ENCODE data around the gene OVAAL. TPM values are rescaled to one million over a fixed set of nuclear protein-coding genes. Genes with fewer than 3 reads are reported as not detected.

OVAAL gene
- total and polyA plus RNA-seq, 2 donors (not counting 3 experiments of a cell fraction or from before 2014, with no cell fraction given): 0.04 TPM; not detected in 1

GRCh38 chr1:180527101-180527669 is 31.6 kb upstream of the OVAAL start:
- ChIA-PET POLR2A (no interaction called here), CTCF (interaction anchor here (2.0 to 14.3 kb wide), 3 partner anchors 10 to 336 kb away, joined by 4 to 247 read pairs (median 64); no protein-coding TSS in a partner anchor)
- H3K36me3 ChIP-seq (ENCODE audit: control insufficient read depth in 2 of 2, extremely low read depth in 1 of 2, insufficient read depth in 2 of 2, low read length in 2 of 2): no peaks in the 10 kb centered on the region
- no peak overlapping the region for H3K4me3 ChIP-seq (replicated peaks in 1 of 3; ENCODE audit: insufficient read depth in 1 of 3, low read depth in 1 of 3, low read length in 3 of 3)
- H4K20me1 ChIP-seq (replicated peaks; ENCODE audit: control insufficient read depth, extremely low read depth, insufficient read depth, low read length): no peaks in the 10 kb centered on the region
- no peak overlapping the region for H3K27ac ChIP-seq (ENCODE audit: insufficient read depth, low read depth, low read length)
- no peaks in the 10 kb centered on the region for H3K9me1 ChIP-seq (replicated peaks; ENCODE audit: control insufficient read depth, extremely low read depth, insufficient read depth, low read length)
- intact Hi-C loops (cut with micrococcal nuclease) (no loop called here), dilution Hi-C loops (cut with MboI; ENCODE audit: extremely low pct_ligation_motif_present, low sequenced_read_pairs) (no loop called here)
- no peaks in the 10 kb centered on the region for H3K9me3 ChIP-seq (replicated peaks; ENCODE audit: control insufficient read depth, insufficient read depth, low read length)
- FAIRE-seq: peak; percentile 74
- BruUV-seq (replicated peaks): no TSS peak
- no peak overlapping the region for H3K4me2 ChIP-seq (ENCODE audit: insufficient read depth, low read length)
- no peak overlapping the region for H2AFZ ChIP-seq (ENCODE audit: low read depth, low read length)
- H3K79me2 ChIP-seq (ENCODE audit: control insufficient read depth, insufficient read depth, low read length): no peaks in the 10 kb centered on the region
- DNase-seq (ENCODE audit: low read depth, low spot score): peak; percentile 56
- TF ChIP-seq POLR2AphosphoS5 (IDR thresholded peaks at IDR 0.05; ENCODE audit: insufficient read depth, low read depth, low read length) (no peak), FOS (IDR thresholded peaks at IDR 0.05; ENCODE audit: borderline replicate concordance, insufficient read depth, low read length) (peak; percentile 70), JUN (IDR thresholded peaks at IDR 0.05; ENCODE audit: borderline replicate concordance, insufficient read depth, insufficient read length, low read depth) (peak; percentile 66)
- no peak overlapping the region for H3K9ac ChIP-seq (replicated peaks; ENCODE audit: extremely low read depth, insufficient read depth, low read length)
- peaks cover 31% of the 10 kb centered on the region for H3K4me1 ChIP-seq (ENCODE audit: control insufficient read depth, extremely low read depth, insufficient read depth, low read length)
- no peaks in the 10 kb centered on the region for H3K27me3 ChIP-seq (ENCODE audit: control insufficient read depth in 2 of 2, insufficient read depth in 2 of 2, low read length in 2 of 2)

- H3K27me3 ChIP-seq (ENCODE audit: control insufficient read depth in 2 of 2, insufficient read depth in 2 of 2, low read length in 2 of 2): no peaks in the 10 kb centered on the region
- TF ChIP-seq CTCF (IDR thresholded peaks at IDR 0.05; ENCODE audit: extremely low read depth in 1 of 2, insufficient read depth in 1 of 2, low read depth in 1 of 2, low read length in 2 of 2): no peak
- no peak for TF ChIP-seq POLR2A (IDR thresholded peaks at IDR 0.05; ENCODE audit: low read depth, low read length)
- TF ChIP-seq MAX (IDR thresholded peaks at IDR 0.05; ENCODE audit: insufficient read depth, insufficient read length): no peak
- TF ChIP-seq GATA2 (IDR thresholded peaks at IDR 0.05; ENCODE audit: insufficient read depth, insufficient read length, low read depth, low read length): no peak
- no peak for TF ChIP-seq POLR2AphosphoS5 (IDR thresholded peaks at IDR 0.05; ENCODE audit: insufficient read depth, low read depth, low read length)
- TF ChIP-seq MYC (IDR thresholded peaks at IDR 0.05; ENCODE audit: low read depth, low read length): no peak
- no peaks in the 10 kb centered on the region for H4K20me1 ChIP-seq (replicated peaks; ENCODE audit: control insufficient read depth, extremely low read depth, insufficient read depth, low read length)
- ChIA-PET CTCF (interaction anchor here (0.8 to 14.3 kb wide), 4 partner anchors 12 to 353 kb away, joined by 4 to 247 read pairs (median 35); no protein-coding TSS in a partner anchor), POLR2A (interaction anchor here (0.6 kb wide), 1 partner anchor 30 kb away, joined by 3 read pairs; no protein-coding TSS in a partner anchor)
- FAIRE-seq (peak; percentile 31), DNase-seq (ENCODE audit: low read depth, low spot score) (no peak)
- H3K9me3 ChIP-seq (replicated peaks; ENCODE audit: control insufficient read depth, insufficient read depth, low read length): no peaks in the 10 kb centered on the region
- peaks cover 31% of the 10 kb centered on the region for H3K4me1 ChIP-seq (ENCODE audit: control insufficient read depth, extremely low read depth, insufficient read depth, low read length)
- no TSS peak for BruUV-seq (replicated peaks)
- H3K4me2 ChIP-seq (ENCODE audit: insufficient read depth, low read length): no peak overlapping the region
- no peak overlapping the region for H3K27ac ChIP-seq (ENCODE audit: insufficient read depth, low read depth, low read length)
- H3K9me1 ChIP-seq (replicated peaks; ENCODE audit: control insufficient read depth, extremely low read depth, insufficient read depth, low read length): no peaks in the 10 kb centered on the region
- no peak overlapping the region for H2AFZ ChIP-seq (ENCODE audit: low read depth, low read length)
- dilution Hi-C loops (cut with MboI; ENCODE audit: extremely low pct_ligation_motif_present, low sequenced_read_pairs) (no loop called here), intact Hi-C loops (cut with micrococcal nuclease) (no loop called here)
- H3K36me3 ChIP-seq (ENCODE audit: control insufficient read depth in 2 of 2, extremely low read depth in 1 of 2, insufficient read depth in 2 of 2, low read length in 2 of 2): no peaks in the 10 kb centered on the region
- no peaks in the 10 kb centered on the region for H3K79me2 ChIP-seq (ENCODE audit: control insufficient read depth, insufficient read depth, low read length)
- H3K9ac ChIP-seq (replicated peaks; ENCODE audit: extremely low read depth, insufficient read depth, low read length): no peak overlapping the region
- H3K4me3 ChIP-seq (replicated peaks in 1 of 3; ENCODE audit: insufficient read depth in 1 of 3, low read depth in 1 of 3, low read length in 3 of 3): no peak overlapping the region
These were observed 29.8 kb upstream of the OVAAL start for GRCh38 chr1:180528868-180529470.
